A549 (cell line): ENCODE data around the gene NAP1L1.
A peak's percentile ranks its signal among the peaks of the same experiment; 100 is the strongest.

ENCODE experiments used
- CEBPB ChIP-seq, 2 experiments: fragments of >200 bp in 1 of 2; sonication (Bioruptor Twin) in 1 of 2; formaldehyde crosslinking in 1 of 2; IDR thresholded peaks; 2 replicates each; pipeline ENCODE4 v1.6.1; 2012 to 2016
- CHD4 ChIP-seq: fragments of 200-600 bp; sonication (generic); IDR thresholded peaks from 2 replicates; pipeline ENCODE4 v1.6.1; 2016; ENCODE audit warnings: antibody characterized with exemption, mild to moderate bottlenecking, borderline replicate concordance
- CTCF ChIP-seq: fragments of >200 bp; sonication (Bioruptor Twin); formaldehyde crosslinking; IDR thresholded peaks from 3 replicates; pipeline ENCODE4 v1.5.1; 2016
- GATA3 ChIP-seq: IDR thresholded peaks from 2 replicates; pipeline ENCODE4 v1.6.1; 2012; ENCODE audit warnings: borderline replicate concordance
- KDM1A ChIP-seq: fragments of 200-600 bp; sonication (generic); IDR thresholded peaks from 2 replicates; pipeline ENCODE4 v1.6.1; 2016; ENCODE audit warnings: low read depth, mild to moderate bottlenecking
- NPAS2 ChIP-seq: fragments of 250-450 bp; sonication (Bioruptor Pico); IDR thresholded peaks from 2 replicates; pipeline ENCODE4 v1.8.0; 2022; ENCODE audit warnings: mild to moderate bottlenecking, moderate library complexity, borderline replicate concordance
- PHF8 ChIP-seq: fragments of 200-600 bp; sonication (generic); IDR thresholded peaks from 2 replicates; pipeline ENCODE4 v1.6.1; 2016; ENCODE audit warnings: low read depth, mild to moderate bottlenecking, antibody characterized with exemption, moderate library complexity, borderline replicate concordance
- POLR2A ChIP-seq: IDR thresholded peaks from 2 replicates; pipeline ENCODE4 v1.6.1; 2012; ENCODE audit warnings: mild to moderate bottlenecking, low read length
- SMC3 ChIP-seq: fragments of >200 bp; sonication (Bioruptor Twin); formaldehyde crosslinking; IDR thresholded peaks from 3 replicates; pipeline ENCODE4 v1.6.1; 2018; ENCODE audit warnings: inconsistent platforms
- TF ChIP-seq, protein P1 (sequence below): fragments of 450-650 bp; IDR thresholded peaks from 2 replicates; pipeline ENCODE4 v1.6.1; 2014; ENCODE audit warnings: antibody characterized with exemption
- TF ChIP-seq, protein P2 (sequence below): fragments of 250-450 bp; sonication (Bioruptor Pico); IDR thresholded peaks from 2 replicates; pipeline ENCODE4 v1.5.0; 2020; ENCODE audit warnings: low read depth, mild to moderate bottlenecking, moderate library complexity
- TF ChIP-seq, protein P3 (sequence below): fragments of 250-450 bp; sonication (Bioruptor Pico); IDR thresholded peaks from 2 replicates; pipeline ENCODE4 v1.5.0; 2021; ENCODE audit warnings: mild to moderate bottlenecking, moderate library complexity, borderline replicate concordance

GRCh38 chr12:76030341-76031080, 54.0 kb downstream of the NAP1L1 start:
- TF ChIP-seq POLR2A (peak; percentile 22), PHF8 (no peak), CEBPB (IDR thresholded peaks at IDR 0.05) (no peak), SMC3 (no peak; the same call in 2 of the 3 replicates), CTCF (no peak), NPAS2 (no peak), GATA3 (no peak), KDM1A (no peak), CHD4 (no peak)
- TF ChIP-seq, protein P1, sequence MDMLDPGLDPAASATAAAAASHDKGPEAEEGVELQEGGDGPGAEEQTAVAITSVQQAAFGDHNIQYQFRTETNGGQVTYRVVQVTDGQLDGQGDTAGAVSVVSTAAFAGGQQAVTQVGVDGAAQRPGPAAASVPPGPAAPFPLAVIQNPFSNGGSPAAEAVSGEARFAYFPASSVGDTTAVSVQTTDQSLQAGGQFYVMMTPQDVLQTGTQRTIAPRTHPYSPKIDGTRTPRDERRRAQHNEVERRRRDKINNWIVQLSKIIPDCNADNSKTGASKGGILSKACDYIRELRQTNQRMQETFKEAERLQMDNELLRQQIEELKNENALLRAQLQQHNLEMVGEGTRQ = no peak
- TF ChIP-seq, protein P2, sequence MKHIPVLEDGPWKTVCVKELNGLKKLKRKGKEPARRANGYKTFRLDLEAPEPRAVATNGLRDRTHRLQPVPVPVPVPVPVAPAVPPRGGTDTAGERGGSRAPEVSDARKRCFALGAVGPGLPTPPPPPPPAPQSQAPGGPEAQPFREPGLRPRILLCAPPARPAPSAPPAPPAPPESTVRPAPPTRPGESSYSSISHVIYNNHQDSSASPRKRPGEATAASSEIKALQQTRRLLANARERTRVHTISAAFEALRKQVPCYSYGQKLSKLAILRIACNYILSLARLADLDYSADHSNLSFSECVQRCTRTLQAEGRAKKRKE (CRISPR knock-in tag) = no peak
- TF ChIP-seq, protein P3, sequence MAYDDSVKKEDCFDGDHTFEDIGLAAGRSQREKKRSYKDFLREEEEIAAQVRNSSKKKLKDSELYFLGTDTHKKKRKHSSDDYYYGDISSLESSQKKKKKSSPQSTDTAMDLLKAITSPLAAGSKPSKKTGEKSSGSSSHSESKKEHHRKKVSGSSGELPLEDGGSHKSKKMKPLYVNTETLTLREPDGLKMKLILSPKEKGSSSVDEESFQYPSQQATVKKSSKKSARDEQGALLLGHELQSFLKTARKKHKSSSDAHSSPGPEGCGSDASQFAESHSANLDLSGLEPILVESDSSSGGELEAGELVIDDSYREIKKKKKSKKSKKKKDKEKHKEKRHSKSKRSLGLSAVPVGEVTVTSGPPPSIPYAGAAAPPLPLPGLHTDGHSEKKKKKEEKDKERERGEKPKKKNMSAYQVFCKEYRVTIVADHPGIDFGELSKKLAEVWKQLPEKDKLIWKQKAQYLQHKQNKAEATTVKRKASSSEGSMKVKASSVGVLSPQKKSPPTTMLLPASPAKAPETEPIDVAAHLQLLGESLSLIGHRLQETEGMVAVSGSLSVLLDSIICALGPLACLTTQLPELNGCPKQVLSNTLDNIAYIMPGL (CRISPR knock-in tag) = no peak
